ENCODE results near the gene MYO7A. TPM values are rescaled to one million over a fixed set of nuclear protein-coding genes. Genes with fewer than 3 reads are reported as not detected.

Gene MYO7A
- total RNA-seq, 1 experiment from 2014 or later, result 0.26 TPM

DNA sequence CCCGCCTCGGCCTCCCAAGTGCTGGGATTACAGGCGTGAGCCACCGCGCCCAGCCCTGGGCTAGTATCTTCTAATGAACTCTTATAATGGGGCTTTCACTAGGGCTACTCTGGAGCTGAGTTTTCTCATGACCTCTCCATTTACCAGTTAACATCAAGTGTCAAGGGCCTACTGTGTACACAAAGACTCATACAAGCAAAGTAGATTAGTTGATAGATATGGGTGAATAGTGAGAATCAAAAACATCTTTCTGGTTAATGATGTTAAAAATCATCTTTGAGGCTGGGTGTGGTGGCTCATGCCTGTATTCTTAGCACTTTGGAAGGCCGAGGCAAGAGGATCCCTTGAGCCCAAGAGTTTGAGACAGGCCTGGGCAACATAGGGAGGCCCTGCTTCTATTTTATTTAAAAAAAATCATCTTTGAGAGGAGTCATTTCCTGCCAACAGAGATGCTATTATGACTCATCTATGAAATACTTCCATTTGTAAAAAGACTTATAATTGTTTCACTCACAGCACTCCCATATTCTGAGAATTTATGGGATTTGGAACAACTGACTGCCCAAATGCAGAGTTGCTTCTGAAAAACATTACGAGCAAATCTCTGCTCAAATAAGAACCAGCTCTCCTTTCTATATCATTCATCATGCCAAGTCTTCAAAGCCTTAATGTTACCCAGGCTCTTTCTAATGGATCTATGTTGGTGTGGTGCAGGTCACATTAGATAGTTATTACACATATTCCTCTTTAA is 116.4 kb downstream of the MYO7A start:
- intact Hi-C loops (cut with micrococcal nuclease), result no loop called here
- CTCF ChIA-PET, result interaction anchor here (0.6 kb wide), 1 partner anchor 52 kb away, joined by 3 read pairs; no protein-coding TSS in a partner anchor
- Mint-ChIP-seq H3K27me3 (ENCODE audit: insufficient read depth, unreplicated experiment) (no peaks in the 10 kb centered on the region), H3K4me3 (ENCODE audit: unreplicated experiment) (no peak overlapping the region), H3K27ac (ENCODE audit: low read depth, unreplicated experiment) (peak overlapping the region; percentile 72), H3K9me3 (ENCODE audit: unreplicated experiment) (peaks cover 17% of the 10 kb centered on the region), H3K4me1 (ENCODE audit: insufficient read depth, unreplicated experiment) (peaks cover 12% of the 10 kb centered on the region), H3K36me3 (ENCODE audit: insufficient read depth, unreplicated experiment) (peaks cover 6% of the 10 kb centered on the region)
- POLR2A ChIA-PET, result interaction anchor here (0.5 kb wide), 1 partner anchor 98 kb away, joined by 3 read pairs; no protein-coding TSS in a partner anchor
- TF ChIP-seq, protein P1, sequence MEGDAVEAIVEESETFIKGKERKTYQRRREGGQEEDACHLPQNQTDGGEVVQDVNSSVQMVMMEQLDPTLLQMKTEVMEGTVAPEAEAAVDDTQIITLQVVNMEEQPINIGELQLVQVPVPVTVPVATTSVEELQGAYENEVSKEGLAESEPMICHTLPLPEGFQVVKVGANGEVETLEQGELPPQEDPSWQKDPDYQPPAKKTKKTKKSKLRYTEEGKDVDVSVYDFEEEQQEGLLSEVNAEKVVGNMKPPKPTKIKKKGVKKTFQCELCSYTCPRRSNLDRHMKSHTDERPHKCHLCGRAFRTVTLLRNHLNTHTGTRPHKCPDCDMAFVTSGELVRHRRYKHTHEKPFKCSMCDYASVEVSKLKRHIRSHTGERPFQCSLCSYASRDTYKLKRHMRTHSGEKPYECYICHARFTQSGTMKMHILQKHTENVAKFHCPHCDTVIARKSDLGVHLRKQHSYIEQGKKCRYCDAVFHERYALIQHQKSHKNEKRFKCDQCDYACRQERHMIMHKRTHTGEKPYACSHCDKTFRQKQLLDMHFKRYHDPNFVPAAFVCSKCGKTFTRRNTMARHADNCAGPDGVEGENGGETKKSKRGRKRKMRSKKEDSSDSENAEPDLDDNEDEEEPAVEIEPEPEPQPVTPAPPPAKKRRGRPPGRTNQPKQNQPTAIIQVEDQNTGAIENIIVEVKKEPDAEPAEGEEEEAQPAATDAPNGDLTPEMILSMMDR (IDR thresholded peaks at IDR 0.05; ENCODE audit: unreplicated experiment), result no peak
- DNase-seq (ENCODE audit: unreplicated experiment), result peak; percentile 38
- BruUV-seq (replicated peaks), result no TSS peak

DNA sequence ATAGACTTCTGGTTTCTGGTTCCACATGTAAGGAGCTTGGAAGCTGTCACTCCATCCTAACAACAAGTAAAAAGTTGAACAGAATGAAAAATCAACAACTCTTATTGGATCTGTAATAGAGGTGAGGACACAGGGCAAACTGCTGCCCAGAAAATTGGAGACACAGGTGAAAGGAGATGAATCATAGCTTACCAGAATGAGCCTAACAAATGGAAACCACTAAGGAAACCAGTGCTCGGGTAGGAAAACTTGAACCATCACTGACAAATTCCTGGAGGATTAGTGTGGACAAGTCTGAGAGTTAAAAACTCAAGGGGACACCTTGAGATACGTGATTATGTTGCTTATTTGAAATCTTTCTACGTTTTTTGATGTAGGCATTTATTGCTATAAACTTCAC is 121.4 kb downstream of the MYO7A start:
- DNase-seq (ENCODE audit: unreplicated experiment), result peak; percentile 49
- POLR2A ChIA-PET, result no interaction called here
- TF ChIP-seq, protein P1 (IDR thresholded peaks at IDR 0.05; ENCODE audit: unreplicated experiment), result no peak
- BruUV-seq (replicated peaks), result no TSS peak
- H3K9me3 Mint-ChIP-seq (ENCODE audit: unreplicated experiment), result peaks cover 28% of the 10 kb centered on the region
- no peaks in the 10 kb centered on the region for H3K27me3 Mint-ChIP-seq (ENCODE audit: insufficient read depth, unreplicated experiment)
- CTCF ChIA-PET, result interaction anchor here (0.9 to 1.4 kb wide), 4 partner anchors 11 to 299 kb away, joined by 3 to 4 read pairs (median 3); no protein-coding TSS in a partner anchor
- no peak overlapping the region for H3K4me3 Mint-ChIP-seq (ENCODE audit: unreplicated experiment)
- intact Hi-C loops (cut with micrococcal nuclease), result no loop called here
- H3K36me3 Mint-ChIP-seq (ENCODE audit: insufficient read depth, unreplicated experiment), result peaks cover 6% of the 10 kb centered on the region
- H3K4me1 Mint-ChIP-seq (ENCODE audit: insufficient read depth, unreplicated experiment), result peaks cover 17% of the 10 kb centered on the region
- H3K27ac Mint-ChIP-seq (ENCODE audit: low read depth, unreplicated experiment), result no peak overlapping the region

DNA sequence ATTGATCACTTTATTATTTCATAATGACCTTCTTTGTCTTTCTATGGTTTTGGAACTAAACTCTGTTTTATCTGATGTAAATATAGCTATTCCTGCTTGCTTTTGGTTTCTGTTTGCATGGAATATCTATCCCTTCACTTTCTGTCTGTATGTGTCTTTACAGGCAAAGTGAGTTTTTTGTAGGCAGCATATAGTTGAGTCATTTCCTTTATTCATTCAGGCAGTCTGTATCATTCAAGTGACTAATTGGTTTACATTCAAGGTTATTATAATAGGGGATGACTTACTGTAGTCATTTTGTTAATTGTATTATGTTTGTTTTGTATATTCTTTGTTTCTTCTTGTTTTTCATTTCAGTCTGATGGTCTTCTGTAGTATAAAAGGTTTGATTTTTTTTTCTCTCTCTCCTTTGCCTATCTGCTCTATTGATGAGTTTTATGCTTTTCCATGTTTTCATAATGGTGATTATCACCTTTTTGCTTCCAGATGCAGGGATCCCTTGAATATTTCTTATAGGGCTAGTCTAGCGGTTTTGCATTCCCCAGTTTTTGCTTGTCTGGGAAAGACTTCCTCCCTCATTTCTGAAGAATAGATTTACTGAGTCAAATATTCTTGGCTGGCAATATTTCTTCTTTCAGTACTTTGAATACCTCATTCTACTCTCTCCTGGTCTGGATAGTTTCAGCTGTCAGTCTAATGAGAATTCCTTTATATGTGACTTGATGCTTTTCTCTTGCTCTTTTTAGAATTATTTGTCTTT is 123.0 kb downstream of the MYO7A start:
- Mint-ChIP-seq H3K9me3 (ENCODE audit: unreplicated experiment) (peaks cover 21% of the 10 kb centered on the region), H3K4me3 (ENCODE audit: unreplicated experiment) (no peak overlapping the region), H3K36me3 (ENCODE audit: insufficient read depth, unreplicated experiment) (no peaks in the 10 kb centered on the region), H3K4me1 (ENCODE audit: insufficient read depth, unreplicated experiment) (peaks cover 10% of the 10 kb centered on the region), H3K27ac (ENCODE audit: low read depth, unreplicated experiment) (no peak overlapping the region), H3K27me3 (ENCODE audit: insufficient read depth, unreplicated experiment) (no peaks in the 10 kb centered on the region)
- BruUV-seq (replicated peaks), result no TSS peak
- TF ChIP-seq, protein P1 (IDR thresholded peaks at IDR 0.05; ENCODE audit: unreplicated experiment), result no peak
- POLR2A ChIA-PET, result no interaction called here
- intact Hi-C loops (cut with micrococcal nuclease), result no loop called here
- CTCF ChIA-PET, result interaction anchor here (1.1 to 1.3 kb wide), 2 partner anchors 9 to 62 kb away, joined by 3 read pairs; no protein-coding TSS in a partner anchor
- peak; percentile 55 for DNase-seq (ENCODE audit: unreplicated experiment)

DNA sequence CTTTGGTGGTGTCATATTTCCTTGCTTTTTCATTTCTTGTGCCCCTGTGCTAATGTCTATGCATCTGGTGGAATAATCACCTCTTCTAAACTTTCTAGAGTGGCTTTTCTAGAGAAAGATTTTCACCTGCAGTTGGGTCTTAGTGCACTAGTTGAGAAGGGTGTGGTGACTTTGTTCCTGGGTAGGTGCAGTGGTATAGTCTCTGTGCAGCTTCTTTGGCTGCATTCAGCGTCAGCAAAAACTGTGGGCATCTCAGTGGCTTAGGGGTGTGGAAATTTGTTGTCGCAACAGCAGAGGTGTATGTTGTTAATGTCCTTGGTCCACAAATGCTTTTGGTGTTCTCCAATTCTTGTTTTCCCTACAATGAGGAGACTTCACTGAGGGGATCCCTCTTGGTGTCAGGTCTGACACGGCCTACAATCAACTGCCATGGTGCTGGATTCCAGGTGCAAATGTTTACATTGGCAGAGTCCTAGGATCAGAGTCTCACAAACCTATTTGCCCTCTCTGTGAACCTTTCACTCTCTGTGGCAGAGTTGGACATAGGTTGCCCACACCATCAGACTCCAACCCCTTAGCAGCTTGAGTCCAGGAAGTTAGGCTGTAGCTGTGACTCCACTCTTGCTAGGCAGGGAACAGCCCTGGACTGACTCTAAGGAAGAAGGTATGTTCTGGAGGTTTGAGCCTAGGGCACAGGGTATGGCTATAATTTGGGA is 124.7 kb downstream of the MYO7A start:
- Mint-ChIP-seq H3K27me3 (ENCODE audit: insufficient read depth, unreplicated experiment) (no peaks in the 10 kb centered on the region), H3K4me3 (ENCODE audit: unreplicated experiment) (no peak overlapping the region), H3K4me1 (ENCODE audit: insufficient read depth, unreplicated experiment) (peaks cover 10% of the 10 kb centered on the region), H3K27ac (ENCODE audit: low read depth, unreplicated experiment) (no peak overlapping the region), H3K36me3 (ENCODE audit: insufficient read depth, unreplicated experiment) (no peaks in the 10 kb centered on the region), H3K9me3 (ENCODE audit: unreplicated experiment) (peaks cover 21% of the 10 kb centered on the region)
- TF ChIP-seq, protein P1 (IDR thresholded peaks at IDR 0.05; ENCODE audit: unreplicated experiment), result no peak
- ChIA-PET POLR2A (no interaction called here), CTCF (no interaction called here)
- intact Hi-C loops (cut with micrococcal nuclease), result no loop called here
- no TSS peak for BruUV-seq (replicated peaks)
- DNase-seq (ENCODE audit: unreplicated experiment), result no peak

Measured in MCF 10A (cell line).